ENCODE measurements around the gene SLC41A3.
"Not testable (repeated sequence)": the region's sequence is repeated elsewhere in the genome, so short reads cannot be mapped to it uniquely, and the experiment has no call there.

SLC41A3 gene

GRCh38 chr3:126098391-126098858, 14.5 kb upstream of the SLC41A3 start:
- DNase-seq (ENCODE audit: low read depth) = peak; percentile 10
- H3K4me3 ChIP-seq (ENCODE audit: control insufficient read depth, low read depth, low read length) = no peak overlapping the region
- no peak for TF ChIP-seq CTCF (conservative IDR thresholded peaks at IDR 0.05; ENCODE audit: control insufficient read depth, insufficient read depth, low read depth, low read length)

- no peak for DNase-seq (ENCODE audit: low read depth)
- no peak overlapping the region for H3K4me3 ChIP-seq (ENCODE audit: control insufficient read depth, low read depth, low read length)
- TF ChIP-seq CTCF (conservative IDR thresholded peaks at IDR 0.05; ENCODE audit: control insufficient read depth, insufficient read depth, low read depth, low read length) = no peak
Observed at GRCh38 chr3:126097801-126098200, 13.9 kb upstream of the SLC41A3 start.

GRCh38 chr3:126096274-126096673, 12.3 kb upstream of the SLC41A3 start:
- not testable (repeated sequence) for H3K4me3 ChIP-seq (ENCODE audit: control insufficient read depth, low read depth, low read length); DNase-seq (ENCODE audit: low read depth)

DNA sequence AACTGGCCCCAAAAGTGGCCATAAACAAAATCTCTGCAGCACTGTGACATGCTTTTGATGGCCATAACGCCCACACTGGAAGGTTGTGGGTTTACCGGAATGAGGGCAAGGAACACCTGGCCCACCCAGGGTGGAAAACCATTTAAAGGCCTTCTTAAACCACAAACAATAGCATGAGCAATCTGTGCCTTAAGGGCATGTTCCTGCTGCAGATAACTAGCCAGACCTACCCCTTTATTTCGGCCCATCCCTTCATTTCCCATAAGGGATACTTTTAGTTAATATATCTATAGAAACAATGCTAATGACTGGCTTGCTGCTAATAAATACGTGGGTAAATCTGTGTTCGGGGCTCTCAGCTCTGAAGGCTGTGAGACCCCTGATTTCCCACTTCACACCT, 8.2 kb upstream of the SLC41A3 start:
- H3K4me3 ChIP-seq (ENCODE audit: control insufficient read depth, low read depth, low read length); DNase-seq (ENCODE audit: low read depth): not testable (repeated sequence)

GRCh38 chr3:126087552-126088175, 3.7 kb upstream of the SLC41A3 start:
- no peak for DNase-seq (ENCODE audit: low read depth)
- H3K4me3 ChIP-seq (ENCODE audit: control insufficient read depth, low read depth, low read length) = no peak overlapping the region
- no peak for TF ChIP-seq CTCF (conservative IDR thresholded peaks at IDR 0.05; ENCODE audit: control insufficient read depth, insufficient read depth, low read depth, low read length)

GRCh38 chr3:126085841-126086240, 1.9 kb upstream of the SLC41A3 start:
- DNase-seq (ENCODE audit: low read depth) = no peak
- H3K4me3 ChIP-seq (ENCODE audit: control insufficient read depth, low read depth, low read length) = no peak overlapping the region
- no peak for TF ChIP-seq CTCF (conservative IDR thresholded peaks at IDR 0.05; ENCODE audit: control insufficient read depth, insufficient read depth, low read depth, low read length)

GRCh38 chr3:126085276-126085675, 1.4 kb upstream of the SLC41A3 start:
- no peak overlapping the region for H3K4me3 ChIP-seq (ENCODE audit: control insufficient read depth, low read depth, low read length)
- no peak for DNase-seq (ENCODE audit: low read depth)
- TF ChIP-seq CTCF (conservative IDR thresholded peaks at IDR 0.05; ENCODE audit: control insufficient read depth, insufficient read depth, low read depth, low read length) = no peak

- no peak for DNase-seq (ENCODE audit: low read depth)
- TF ChIP-seq CTCF (conservative IDR thresholded peaks at IDR 0.05; ENCODE audit: control insufficient read depth, insufficient read depth, low read depth, low read length) = no peak
- H3K4me3 ChIP-seq (ENCODE audit: control insufficient read depth, low read depth, low read length) = peak overlapping the region; percentile 54
Observed at GRCh38 chr3:126084768-126085180, 850 bp upstream of the SLC41A3 start.

Measured in fibroblast of mammary gland (primary cell).